Airway epithelial cell (primary cell): ENCODE results near the gene MLYCD. TPM values are rescaled to one million over a fixed set of nuclear protein-coding genes. Genes with fewer than 3 reads are reported as not detected.

ENCODE experiments used
- total RNA-seq: library from RNA; depleted of rRNA; stranded (reverse); fragments of >200 nt; gene quantifications from 2 replicates; pipeline ENCODE4 v1.2.3, GENCODE V29; 2015

Gene MLYCD
- total RNA-seq = 1.6 and 2.4 TPM in 2 replicates

GRCh38 chr16:83898463-83899271 lies at the start of gene MLYCD:
TSS of gene MLYCD (plus strand) at chr16:83899115. CDS start at chr16:83899145, 30 bp downstream.

GRCh38 chr16:83952940-83953795 lies 54.3 kb downstream of the MLYCD start, which contains the start of gene OSGIN1:
TSS of gene OSGIN1 (plus strand) at chr16:83953240. CDS start at chr16:83957672, 4,432 bp downstream.

GRCh38 chr16:83967838-83968305 lies 69.0 kb downstream of the MLYCD start, which contains the start of gene NECAB2:
TSS of gene NECAB2 (plus strand) at chr16:83968244. CDS start at chr16:83968649, 405 bp downstream.

Other genes starting within 250 kb of the MLYCD start
- 77.0 and 111 TPM in 2 replicates for gene HSBP1, start 91.1 kb upstream of the MLYCD start, total RNA-seq
- gene OSGIN1, start 54.1 kb downstream of the MLYCD start, total RNA-seq = 3.5 and 3.9 TPM in 2 replicates
- 0.42 TPM in 1 of 2 replicates, not detected in the other for gene NECAB2, start 69.1 kb downstream of the MLYCD start, total RNA-seq
- not detected in 2 replicates for gene SLC38A8, start 143.7 kb downstream of the MLYCD start, total RNA-seq
- gene MBTPS1, start 217.8 kb downstream of the MLYCD start, total RNA-seq = 46.6 and 56.8 TPM in 2 replicates
- 7.3 and 11.7 TPM in 2 replicates for gene HSDL1, start 246.1 kb downstream of the MLYCD start, total RNA-seq
- gene DNAAF1, start 246.2 kb downstream of the MLYCD start, total RNA-seq = not detected in 2 replicates